ENCODE results near the gene DSCAML1. TPM values are rescaled to one million over a fixed set of nuclear protein-coding genes. Genes with fewer than 3 reads are reported as not detected.

DSCAML1 gene
- total RNA-seq, 1 experiment from 2014 or later = 0.90 TPM

- no peak overlapping the region for H3K27ac Mint-ChIP-seq
- CTCF ChIA-PET = interaction anchor here (1.7 kb wide), 1 partner anchor 35 kb away, joined by 4 read pairs; no protein-coding TSS in a partner anchor
- no peak overlapping the region for H3K4me3 Mint-ChIP-seq
- H3K4me1 Mint-ChIP-seq = no peaks in the 10 kb centered on the region
- H3K9me3 Mint-ChIP-seq = no peaks in the 10 kb centered on the region
- no peak for ATAC-seq
- DNase-seq (ENCODE audit: low spot score) = no peak
- POLR2A ChIA-PET = no interaction called here
- TF ChIP-seq MXD4 (CRISPR knock-in tag; IDR thresholded peaks at IDR 0.05; ENCODE audit: borderline replicate concordance) (no peak), ZBTB43 (CRISPR knock-in tag; IDR thresholded peaks at IDR 0.05) (no peak), ELF4 (CRISPR knock-in tag; IDR thresholded peaks at IDR 0.05; ENCODE audit: low read depth) (no peak), NFYB (CRISPR knock-in tag; conservative IDR thresholded peaks at IDR 0.05; ENCODE audit: low read depth) (no peak), CREB1 (CRISPR knock-in tag; IDR thresholded peaks at IDR 0.05) (no peak), RORB (CRISPR knock-in tag; IDR thresholded peaks at IDR 0.05) (no peak), ARID4B (CRISPR knock-in tag; IDR thresholded peaks at IDR 0.05; ENCODE audit: borderline replicate concordance) (no peak), RELA (CRISPR knock-in tag; IDR thresholded peaks at IDR 0.05; ENCODE audit: borderline replicate concordance) (no peak), CDX4 (CRISPR knock-in tag; IDR thresholded peaks at IDR 0.05; ENCODE audit: borderline replicate concordance) (no peak), NFATC4 (CRISPR knock-in tag; IDR thresholded peaks at IDR 0.05) (no peak)
- H3K36me3 Mint-ChIP-seq = peaks cover 24% of the 10 kb centered on the region
- H3K27me3 Mint-ChIP-seq (ENCODE audit: low read depth) = no peaks in the 10 kb centered on the region
Measured at GRCh38 chr11:117391181-117391580, 405.8 kb downstream of the DSCAML1 start.

- ATAC-seq = no peak
- H3K27ac Mint-ChIP-seq = no peak overlapping the region
- no peaks in the 10 kb centered on the region for H3K9me3 Mint-ChIP-seq
- TF ChIP-seq E2F5 (CRISPR knock-in tag; IDR thresholded peaks at IDR 0.05) (no peak), ZNF416 (CRISPR knock-in tag; IDR thresholded peaks at IDR 0.05) (no peak), RELA (CRISPR knock-in tag; IDR thresholded peaks at IDR 0.05; ENCODE audit: borderline replicate concordance) (no peak), GRHL2 (CRISPR knock-in tag; IDR thresholded peaks at IDR 0.05; ENCODE audit: insufficient replicate concordance, severe bottlenecking) (no peak), JAZF1 (CRISPR knock-in tag; IDR thresholded peaks at IDR 0.05) (no peak), NR2C2 (CRISPR knock-in tag; IDR thresholded peaks at IDR 0.05) (no peak), ZNF512 (CRISPR knock-in tag; IDR thresholded peaks at IDR 0.05; ENCODE audit: borderline replicate concordance) (no peak), PRRX2 (CRISPR knock-in tag; IDR thresholded peaks at IDR 0.05) (no peak), TCF7 (CRISPR knock-in tag; IDR thresholded peaks at IDR 0.05; ENCODE audit: low read depth) (no peak), NFYB (CRISPR knock-in tag; conservative IDR thresholded peaks at IDR 0.05; ENCODE audit: low read depth) (no peak)
- H3K27me3 Mint-ChIP-seq (ENCODE audit: low read depth) = no peaks in the 10 kb centered on the region
- ChIA-PET CTCF (interaction anchor here (1.7 kb wide), 1 partner anchor 35 kb away, joined by 4 read pairs; no protein-coding TSS in a partner anchor), POLR2A (no interaction called here)
- DNase-seq (ENCODE audit: low spot score) = no peak
- H3K36me3 Mint-ChIP-seq = peaks cover 22% of the 10 kb centered on the region
- no peak overlapping the region for H3K4me3 Mint-ChIP-seq
- H3K4me1 Mint-ChIP-seq = no peaks in the 10 kb centered on the region
Measured at GRCh38 chr11:117390743-117391142, 406.3 kb downstream of the DSCAML1 start.
